Dermis microvascular lymphatic vessel endothelial cell (primary cell): ENCODE data around the gene RPL19. TPM values are rescaled to one million over a fixed set of nuclear protein-coding genes. Genes with fewer than 3 reads are reported as not detected.
A peak's percentile ranks its signal among the peaks of the same experiment; 100 is the strongest.

Source experiments
- DNase-seq, 2 donors: peaks; one replicate each; pipeline versions ENCODE4 v3.0.0 to v3.0.0-alpha.2; 2010; ENCODE audit warnings: low read depth in 2 of 2
- total RNA-seq: library from RNA; depleted of rRNA; stranded (reverse); fragments of >200 nt; gene quantifications from 2 replicates; pipeline ENCODE4 v1.2.1, GENCODE V29; 2014

Gene RPL19
- total RNA-seq, 1 donor from 2014 or later: 1,104 TPM

DNA sequence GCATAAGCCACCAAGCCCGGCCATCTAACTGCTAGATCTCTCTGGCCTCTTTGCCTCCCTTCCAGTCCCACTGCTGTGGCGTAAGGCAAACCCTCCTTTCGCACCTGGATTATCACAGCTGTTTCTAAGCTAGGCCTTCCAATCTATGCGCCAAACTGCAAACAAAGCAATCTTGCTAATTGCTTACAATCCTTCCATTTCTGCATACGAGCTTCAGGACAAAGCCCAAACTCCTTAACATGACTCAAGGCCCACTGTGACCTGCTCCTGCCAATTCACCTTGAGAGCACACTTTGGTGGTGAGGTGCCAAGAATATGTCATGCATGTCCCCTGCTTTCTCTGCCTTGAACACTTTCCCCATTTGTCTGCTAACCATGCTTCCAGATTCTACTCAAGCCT, 28.1 kb upstream of the RPL19 start:
- DNase-seq: no peak

DNA sequence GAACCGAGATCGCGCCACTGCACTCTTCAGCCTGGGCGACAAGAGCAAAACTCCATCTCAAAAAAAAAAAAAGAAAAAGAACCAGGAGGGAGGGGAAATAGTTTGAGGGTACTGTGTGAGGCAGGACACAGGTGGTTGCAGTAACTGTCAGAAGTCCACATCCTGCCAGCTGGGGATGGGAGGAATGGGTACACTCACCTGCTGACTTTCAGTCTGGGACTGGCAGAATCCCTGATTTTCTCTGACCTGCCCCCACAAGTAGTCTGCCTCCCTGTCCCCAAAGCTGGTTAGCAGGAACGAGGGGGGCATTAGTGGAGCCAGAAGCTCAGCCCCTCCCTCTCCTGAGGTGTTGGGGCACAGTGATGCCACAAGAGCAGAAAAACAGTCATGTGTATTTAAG, 27.0 kb upstream of the RPL19 start:
- no peak for DNase-seq

DNA sequence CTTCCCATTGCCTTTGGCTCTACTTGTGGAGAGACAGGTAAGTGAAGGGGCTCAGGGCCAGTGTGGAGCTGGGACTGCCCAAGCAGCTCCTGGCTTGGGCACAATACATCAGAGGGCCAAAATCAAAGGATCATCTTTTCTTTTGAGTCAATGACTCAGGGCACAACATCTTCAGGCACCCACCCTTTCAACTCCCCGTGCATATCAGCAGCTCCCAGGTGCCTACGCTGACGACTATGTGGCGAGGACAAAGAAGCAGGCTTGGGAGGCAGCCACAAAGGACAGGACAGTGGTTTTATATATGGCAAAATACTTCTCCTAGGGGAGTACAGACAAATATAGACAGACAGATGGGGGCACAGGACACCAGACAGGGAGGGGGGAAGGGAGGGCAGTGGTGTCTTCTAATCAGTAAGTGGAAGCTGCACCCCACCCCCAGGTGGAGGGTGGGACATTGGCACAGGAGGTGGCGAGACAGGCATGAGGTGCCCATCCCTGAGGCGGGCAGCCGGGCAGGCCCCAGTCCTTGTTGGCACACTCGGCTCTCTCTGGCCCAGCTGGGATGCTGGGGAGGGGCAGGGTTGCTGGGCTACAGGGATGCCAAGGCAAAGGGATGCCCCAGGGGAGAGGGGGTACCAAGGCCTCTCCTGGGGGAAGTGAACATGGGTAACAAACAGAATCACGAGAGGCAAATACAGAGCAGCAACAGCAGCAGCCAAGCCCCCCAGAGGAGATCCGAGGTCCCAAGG, 26.4 kb upstream of the RPL19 start:
- no peak for DNase-seq

- peak; percentile 26 to 63 for DNase-seq
Observed at GRCh38 chr17:39174920-39175694, 25.0 kb upstream of the RPL19 start.

- DNase-seq: peak in 1 of 2 donors; percentile 43
Observed at GRCh38 chr17:39175695-39176093, 24.4 kb upstream of the RPL19 start.

DNA sequence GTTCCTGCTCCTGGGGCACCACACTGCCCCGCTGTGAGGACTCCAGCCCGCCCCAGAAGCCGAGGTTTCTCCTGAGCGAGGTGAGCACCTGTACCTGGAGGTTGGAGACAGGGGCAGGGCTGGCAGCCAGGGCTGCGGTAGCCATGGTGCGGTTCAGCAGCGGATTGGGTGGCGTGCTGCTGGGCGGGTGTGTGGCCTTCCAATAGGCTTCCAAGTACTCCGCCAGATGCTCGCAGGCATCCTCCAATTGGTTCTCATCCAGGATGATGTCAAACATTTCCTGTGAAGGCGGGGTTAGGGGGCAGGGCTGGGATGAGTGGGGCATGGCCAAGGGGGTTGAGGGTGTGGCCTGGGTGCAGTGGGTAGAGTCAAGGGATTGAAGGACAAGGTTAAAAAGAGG, 22.8 kb upstream of the RPL19 start:
- no peak for DNase-seq

GRCh38 chr17:39178536-39178935, 21.5 kb upstream of the RPL19 start:
- peak; percentile 22 to 82 for DNase-seq

DNA sequence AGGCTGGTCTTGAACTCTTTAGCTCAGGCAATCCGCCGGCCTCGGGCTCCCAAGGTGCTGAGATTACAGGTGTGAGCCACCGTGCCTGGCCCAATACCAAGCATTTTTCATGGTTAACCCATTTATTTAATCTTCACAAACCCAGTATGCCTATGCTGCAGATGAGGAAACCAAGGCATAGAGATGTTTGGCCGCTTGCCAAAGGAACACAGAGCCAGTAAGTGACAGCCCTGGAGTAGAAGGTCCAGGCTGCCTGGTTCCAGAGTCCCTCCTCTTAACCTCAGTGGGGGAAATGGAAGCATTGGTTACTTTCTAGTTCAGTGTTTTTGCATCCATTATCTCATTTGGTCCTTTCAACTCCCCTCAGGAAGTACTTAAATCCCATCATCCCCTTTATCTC, 18.8 kb upstream of the RPL19 start:
- DNase-seq: no peak

DNA sequence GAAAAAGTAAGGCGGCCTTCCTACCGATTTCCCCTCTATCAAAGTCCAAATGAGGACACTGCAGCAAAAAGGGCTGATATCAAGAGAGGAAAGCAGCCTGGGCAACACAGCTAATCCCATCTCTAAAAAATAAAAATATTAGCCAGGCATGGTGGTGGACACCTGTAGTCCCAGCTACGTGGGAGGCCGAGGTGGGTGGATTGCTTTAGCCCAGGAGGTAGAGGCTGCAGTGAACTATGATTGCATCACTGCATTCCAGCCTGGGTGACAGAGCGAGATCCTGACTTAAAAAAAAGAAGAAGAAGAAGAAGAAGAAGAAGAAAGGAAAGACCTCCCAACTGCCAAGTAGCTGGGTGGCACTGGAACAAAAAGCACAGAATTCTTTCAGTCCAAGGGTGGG, 17.0 kb upstream of the RPL19 start:
- no peak for DNase-seq

DNA sequence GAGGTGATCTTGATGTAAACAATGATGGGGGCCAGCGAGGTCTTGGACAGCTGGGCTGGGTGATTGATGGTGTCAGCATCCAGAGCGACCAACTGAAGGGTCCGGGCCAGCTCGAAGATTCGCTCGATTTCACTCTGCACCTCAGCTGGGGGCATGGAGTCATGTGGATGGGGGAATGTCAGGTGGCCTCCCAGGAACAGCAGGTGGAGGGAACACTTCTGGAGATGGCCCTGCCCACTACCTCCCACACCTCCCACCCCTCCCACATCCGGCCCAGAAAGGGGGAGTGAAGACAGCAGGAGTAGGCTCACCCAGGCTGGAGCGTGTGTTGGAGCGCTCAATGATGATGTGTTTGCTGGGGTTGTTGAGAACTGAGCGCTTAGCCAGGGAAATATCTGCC, 16.4 kb upstream of the RPL19 start:
- DNase-seq: no peak

- no peak for DNase-seq
Observed at GRCh38 chr17:39186481-39187002, 13.5 kb upstream of the RPL19 start.

DNA sequence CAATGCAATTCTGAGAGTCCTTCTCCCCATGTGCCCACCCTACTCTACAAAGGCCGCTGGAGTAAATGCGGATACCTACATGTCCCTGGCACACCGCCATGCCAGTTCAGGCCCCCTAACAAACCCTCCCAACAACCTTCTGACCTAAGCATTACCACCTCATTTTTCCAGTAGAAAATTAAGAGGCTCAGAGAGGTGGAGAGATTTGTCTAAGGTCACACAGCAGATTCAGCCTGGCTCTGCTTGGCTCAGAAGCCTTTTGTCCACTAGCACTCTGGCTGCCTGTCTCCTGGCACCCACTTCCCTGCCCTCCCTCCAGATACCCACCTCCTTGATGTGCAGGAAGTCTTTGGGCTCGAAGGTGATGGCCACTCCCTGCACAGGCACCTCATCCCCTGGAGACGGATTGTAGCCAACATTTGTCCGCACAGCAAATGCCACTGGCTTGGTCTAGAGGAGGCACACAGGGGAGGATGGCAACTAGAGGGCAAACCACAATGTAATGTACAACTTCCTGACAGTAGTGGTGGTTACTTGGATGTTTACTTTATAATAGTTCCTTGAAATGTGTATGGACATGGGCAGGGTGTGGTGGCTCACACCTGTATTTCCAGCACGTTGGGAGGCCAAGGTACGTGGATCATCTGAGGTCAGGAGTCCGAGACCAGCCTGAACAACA, 12.8 kb upstream of the RPL19 start:
- no peak for DNase-seq

- no peak for DNase-seq
Observed at GRCh38 chr17:39191750-39192510, 8.2 kb upstream of the RPL19 start.

DNA sequence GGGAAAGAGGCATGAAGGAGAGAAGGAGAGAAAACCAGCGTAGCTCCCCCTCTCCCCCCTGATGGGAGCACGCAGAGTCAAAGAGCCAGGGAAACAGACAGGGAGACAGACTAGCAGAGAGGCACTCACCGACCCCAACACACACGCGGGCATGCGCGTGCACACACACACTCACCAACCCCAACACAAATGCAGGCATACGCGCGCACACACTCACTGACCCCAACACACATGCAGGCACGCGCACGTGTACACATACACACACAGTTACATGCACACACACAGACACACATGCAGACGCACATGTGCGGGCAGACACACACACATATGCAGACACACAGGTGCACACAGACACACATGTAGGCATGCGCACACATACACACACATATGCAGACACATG, 7.2 kb upstream of the RPL19 start:
- DNase-seq: no peak

DNA sequence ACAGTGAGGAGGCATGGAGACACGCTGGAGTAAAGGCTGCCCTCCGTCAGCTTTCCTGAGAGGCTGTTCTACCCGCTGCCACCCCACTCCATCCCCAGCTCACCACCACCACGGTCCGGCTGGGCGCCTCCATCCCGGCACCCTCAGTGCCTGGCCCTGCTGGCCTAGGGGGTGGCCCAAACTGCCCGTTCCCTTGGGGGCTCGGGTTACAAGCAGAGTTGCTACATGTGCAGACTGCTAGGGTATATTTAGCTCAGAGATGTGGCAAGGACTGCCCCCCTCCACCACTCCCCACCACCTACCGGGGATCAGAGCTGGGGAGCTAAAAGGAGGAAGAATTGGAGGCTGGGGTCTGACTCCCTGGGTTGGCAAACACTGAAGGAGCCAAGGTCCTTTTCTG, 6.7 kb upstream of the RPL19 start:
- no peak for DNase-seq

DNA sequence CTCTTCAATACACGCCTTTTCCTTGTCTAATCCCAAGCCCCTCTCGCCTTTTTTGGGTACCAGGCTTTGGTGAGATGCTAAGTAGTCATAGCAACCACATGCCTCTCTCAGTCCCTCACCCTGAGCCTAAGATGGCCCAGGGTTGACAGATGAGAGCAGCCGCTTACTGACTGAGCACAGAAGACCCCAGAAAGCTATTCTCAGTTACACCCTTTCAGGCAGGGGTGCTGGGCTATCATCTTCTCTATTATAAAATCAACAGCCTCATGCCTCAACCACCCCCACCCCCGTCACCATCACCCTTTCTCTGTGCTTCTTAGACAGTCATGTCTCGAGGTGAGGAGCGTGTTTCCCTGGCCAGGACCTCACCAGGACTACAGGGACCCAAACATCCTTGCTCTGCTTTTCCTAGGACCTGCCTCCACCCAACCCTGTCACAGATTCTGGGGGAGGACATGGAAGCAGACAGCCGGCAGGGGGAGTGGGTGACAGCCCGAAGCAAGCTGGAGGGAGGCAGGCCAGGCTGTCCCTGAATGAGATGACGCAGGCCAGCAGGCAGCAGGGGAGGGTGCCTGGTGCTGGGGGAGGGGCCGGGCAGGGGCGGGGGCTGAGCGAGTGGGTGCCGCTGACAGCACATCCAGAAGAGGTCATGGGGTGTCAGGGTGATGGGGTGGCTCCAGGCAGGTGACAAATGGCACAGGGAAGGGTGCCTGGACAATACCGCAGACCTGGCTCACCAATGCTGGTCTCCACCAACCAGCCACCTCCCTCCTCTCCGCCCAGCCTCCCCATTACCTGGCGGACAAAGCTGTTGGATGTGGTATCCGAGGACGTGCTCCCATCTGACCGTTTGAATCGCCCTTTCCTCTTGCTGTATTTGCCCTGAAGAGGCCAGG, 5.7 kb upstream of the RPL19 start:
- DNase-seq: peak in 1 of 2 donors; percentile 55

- DNase-seq: no peak
Observed at GRCh38 chr17:39194985-39195524, 5.0 kb upstream of the RPL19 start.

- DNase-seq: no peak
Observed at GRCh38 chr17:39195568-39196160, 4.4 kb upstream of the RPL19 start.

- no peak for DNase-seq
Observed at GRCh38 chr17:39196241-39196807, 3.8 kb upstream of the RPL19 start.
